A673 (cell line): ENCODE data around the gene DDA1.

Experiments used
- EZH2 ChIP-seq: fragments of 200-600 bp; sonication (generic); IDR thresholded peaks from 2 replicates; pipeline ENCODE4 v1.6.1; 2017; ENCODE audit warnings: borderline replicate concordance, low read depth, mild to moderate bottlenecking, mixed read lengths, antibody characterized with exemption, low read length; ENCODE audit not compliant: poor library complexity, severe bottlenecking
- TF ChIP-seq, protein P1 (sequence below): fragments of 300-800, 200-600 bp; sonication (generic); conservative IDR thresholded peaks from 2 replicates; pipeline ENCODE4 v1.5.1; 2017; ENCODE audit warnings: low read depth, mild to moderate bottlenecking, antibody characterized with exemption, low read length, moderate library complexity, mixed read lengths

DNA sequence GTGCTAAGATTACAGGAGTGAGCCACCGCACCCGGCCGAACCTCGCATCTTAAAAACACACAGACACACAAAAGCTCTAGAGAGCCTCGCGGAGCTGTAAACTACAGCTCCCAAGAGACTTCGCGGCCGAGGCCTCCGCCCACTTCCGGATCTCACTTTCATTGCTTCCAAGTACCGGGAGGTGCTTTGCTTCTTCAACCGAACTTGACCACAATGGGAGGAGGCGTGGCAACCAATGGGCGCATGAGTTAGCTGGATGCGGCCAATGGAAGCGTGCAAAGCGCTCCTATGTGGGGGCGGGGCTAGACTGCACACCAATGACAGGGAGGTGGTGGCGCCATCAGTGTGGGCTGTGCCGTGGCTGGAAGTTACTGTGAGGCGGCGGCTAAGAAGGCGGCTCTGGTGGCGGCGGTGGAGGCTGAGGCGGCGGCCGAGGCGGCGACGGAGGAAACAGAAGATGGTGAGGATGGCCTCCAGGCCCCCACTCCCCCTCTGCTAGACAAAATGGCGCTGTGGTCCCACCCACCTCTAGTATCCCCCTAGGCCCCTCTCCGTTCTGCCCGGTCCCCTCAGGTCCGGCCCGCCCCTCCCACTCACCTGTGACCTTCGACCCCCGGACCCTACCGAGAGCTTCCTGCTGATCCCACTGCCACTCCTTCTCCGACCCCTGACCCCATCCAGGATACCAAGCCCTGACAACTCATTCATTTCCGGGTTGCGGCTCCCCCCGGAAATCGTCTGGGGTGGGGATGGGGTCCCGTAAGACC, at the start of gene DDA1:
- TF ChIP-seq, protein P1, sequence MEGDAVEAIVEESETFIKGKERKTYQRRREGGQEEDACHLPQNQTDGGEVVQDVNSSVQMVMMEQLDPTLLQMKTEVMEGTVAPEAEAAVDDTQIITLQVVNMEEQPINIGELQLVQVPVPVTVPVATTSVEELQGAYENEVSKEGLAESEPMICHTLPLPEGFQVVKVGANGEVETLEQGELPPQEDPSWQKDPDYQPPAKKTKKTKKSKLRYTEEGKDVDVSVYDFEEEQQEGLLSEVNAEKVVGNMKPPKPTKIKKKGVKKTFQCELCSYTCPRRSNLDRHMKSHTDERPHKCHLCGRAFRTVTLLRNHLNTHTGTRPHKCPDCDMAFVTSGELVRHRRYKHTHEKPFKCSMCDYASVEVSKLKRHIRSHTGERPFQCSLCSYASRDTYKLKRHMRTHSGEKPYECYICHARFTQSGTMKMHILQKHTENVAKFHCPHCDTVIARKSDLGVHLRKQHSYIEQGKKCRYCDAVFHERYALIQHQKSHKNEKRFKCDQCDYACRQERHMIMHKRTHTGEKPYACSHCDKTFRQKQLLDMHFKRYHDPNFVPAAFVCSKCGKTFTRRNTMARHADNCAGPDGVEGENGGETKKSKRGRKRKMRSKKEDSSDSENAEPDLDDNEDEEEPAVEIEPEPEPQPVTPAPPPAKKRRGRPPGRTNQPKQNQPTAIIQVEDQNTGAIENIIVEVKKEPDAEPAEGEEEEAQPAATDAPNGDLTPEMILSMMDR: no peak
- TF ChIP-seq EZH2: no peak
